SK-MEL-5 (cell line): Measurements from ENCODE around the gene FTO. TPM values are rescaled to one million over a fixed set of nuclear protein-coding genes. Genes with fewer than 3 reads are reported as not detected.

Source experiments
- DNase-seq: peaks from one replicate; pipeline ENCODE4 v3.0.0-alpha.2; 2016; ENCODE audit warnings: low read depth, low spot score
- in situ Hi-C: cut with HindIII; loops from 2 replicates; pipeline ENCODE4 v1.10.0; 2016; ENCODE audit warnings: low sequenced_read_pairs, high pct_unique_total_duplicates, low pct_unique_long_range_greater_than_20kb
- total RNA-seq: library from RNA; depleted of rRNA; stranded (reverse); fragments of >200 nt; shearing (Covaris generic); gene quantifications from 2 replicates; pipeline ENCODE4 v1.2.3, GENCODE V29; 2014

FTO gene
- total RNA-seq, 1 experiment from 2014 or later = 58.2 TPM

DNA sequence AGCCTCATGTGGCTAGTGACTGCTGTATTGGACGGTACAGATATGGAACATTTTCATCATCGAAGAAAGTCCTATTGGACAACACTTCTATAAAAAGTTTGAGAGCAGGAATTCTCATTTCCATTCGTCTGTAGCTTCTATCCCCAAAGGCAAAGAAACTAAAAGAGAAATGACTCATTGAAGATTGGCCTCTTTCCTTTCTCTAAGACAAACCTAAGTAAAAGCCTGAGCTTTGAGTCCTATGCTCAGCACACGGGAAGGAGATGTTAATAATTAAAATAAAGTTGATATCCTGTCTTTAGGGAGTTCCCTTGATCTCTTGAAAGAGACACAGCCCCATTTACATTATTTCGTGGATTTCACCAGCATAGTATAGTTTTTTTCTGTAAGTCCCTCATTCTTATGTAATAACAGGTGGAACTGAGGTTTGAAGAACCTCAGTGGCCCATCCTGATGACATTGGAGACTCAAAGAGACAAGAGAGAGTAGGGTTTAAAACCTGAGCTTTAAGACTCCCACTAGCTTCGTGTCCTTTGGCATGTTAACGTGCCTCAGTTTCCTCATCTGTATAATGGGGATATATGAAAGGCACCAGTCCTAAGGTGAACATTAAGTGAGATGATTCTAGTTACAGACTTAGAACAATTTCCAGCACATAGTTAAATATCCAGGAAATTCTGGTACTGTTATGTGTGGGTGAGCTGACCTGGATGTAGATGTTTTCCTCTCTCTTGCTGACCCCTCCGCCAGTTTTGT is 408.7 kb downstream of the FTO start:
- in situ Hi-C loops = no loop called here
- DNase-seq = no peak

GRCh38 chr16:54115558-54115957 is 411.6 kb downstream of the FTO start:
- no peak for DNase-seq
- in situ Hi-C loops = no loop called here

- DNase-seq = no peak
- in situ Hi-C loops = no loop called here
Measured at GRCh38 chr16:54116124-54116655, 412.2 kb downstream of the FTO start.

DNA sequence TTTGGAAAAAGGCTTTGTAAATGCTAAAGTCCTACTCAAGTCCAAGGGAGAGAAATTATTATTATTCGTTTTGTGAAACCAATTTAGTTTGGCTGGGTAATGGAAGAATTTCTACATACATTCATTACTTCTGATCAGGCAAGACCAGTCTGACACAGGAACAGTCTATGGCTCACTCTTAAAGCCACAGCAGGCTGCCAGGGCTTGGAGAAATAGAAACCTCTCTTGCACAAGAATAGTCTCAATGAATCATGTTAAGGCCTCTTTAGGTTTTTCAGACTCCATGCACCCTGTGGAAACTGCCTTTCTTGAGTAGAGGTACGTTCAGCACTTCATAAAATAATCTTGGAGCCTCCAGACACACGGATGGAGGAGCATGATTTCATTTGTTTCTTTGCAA is 414.9 kb downstream of the FTO start:
- no peak for DNase-seq
- in situ Hi-C loops = no loop called here

GRCh38 chr16:54120846-54121480 is 417.0 kb downstream of the FTO start:
- no peak for DNase-seq
- in situ Hi-C loops = no loop called here

- in situ Hi-C loops = no loop called here
- DNase-seq = no peak
Measured at GRCh38 chr16:54121539-54122295, 417.8 kb downstream of the FTO start.

DNA sequence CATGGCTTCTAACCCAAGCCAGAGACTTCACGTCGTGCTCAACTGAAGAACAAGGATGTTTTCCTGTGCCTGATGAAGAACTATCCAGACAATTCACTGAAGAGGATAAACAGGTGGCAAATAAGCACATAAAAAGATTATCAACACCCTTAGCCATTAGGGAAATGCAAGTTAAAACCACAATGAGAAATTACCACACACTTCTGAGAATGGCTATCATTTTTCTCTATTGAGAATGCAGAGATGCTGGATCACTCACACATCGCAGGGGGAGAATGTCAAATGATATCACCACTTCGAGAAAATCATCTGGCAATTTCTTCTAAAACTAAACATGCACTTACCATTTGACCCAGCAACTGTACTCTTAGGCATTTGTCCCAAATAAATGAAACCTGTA is 419.8 kb downstream of the FTO start:
- no peak for DNase-seq
- in situ Hi-C loops = no loop called here

DNA sequence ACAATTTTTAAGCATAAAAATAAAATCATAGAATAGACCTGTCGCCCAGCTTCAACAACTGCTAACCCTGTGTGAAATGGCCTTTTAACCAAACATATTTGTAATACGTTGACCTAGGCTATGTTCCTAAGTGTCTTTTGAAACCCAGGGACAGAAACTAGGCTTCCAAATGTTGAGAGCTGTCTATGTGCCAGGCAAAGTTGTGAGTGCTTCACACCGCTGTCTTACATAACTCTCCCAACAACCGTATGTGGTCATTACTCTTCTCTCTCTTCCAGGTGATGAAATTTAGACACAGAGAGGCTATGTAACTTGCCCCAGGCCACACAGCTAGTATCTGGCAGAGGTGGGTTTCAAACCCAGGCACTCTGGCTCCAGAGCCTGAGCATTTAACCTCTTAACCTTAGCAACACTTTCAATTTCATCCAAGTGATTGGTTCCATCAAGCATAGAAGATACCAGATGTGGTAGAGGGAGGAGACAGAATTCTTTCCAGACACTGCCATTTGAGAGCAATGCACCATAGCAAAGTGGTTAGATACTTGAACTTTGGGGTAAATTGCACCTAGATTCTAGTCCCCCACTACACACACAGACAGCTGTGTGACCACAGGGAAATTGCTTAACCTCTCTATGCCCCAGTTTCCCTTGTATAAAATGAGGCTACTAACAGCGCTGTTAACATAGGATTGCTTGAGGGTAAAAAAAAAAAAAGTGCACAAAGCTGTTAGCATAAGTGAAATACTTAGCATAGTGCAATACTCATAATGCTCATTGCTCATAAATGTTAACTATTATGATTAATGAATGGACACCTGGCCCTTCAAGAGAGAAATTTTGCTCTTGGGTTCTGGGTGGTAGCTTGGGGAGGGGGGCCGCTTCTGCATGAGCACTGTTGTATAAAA is 422.0 kb downstream of the FTO start:
- no peak for DNase-seq
- in situ Hi-C loops = no loop called here

DNA sequence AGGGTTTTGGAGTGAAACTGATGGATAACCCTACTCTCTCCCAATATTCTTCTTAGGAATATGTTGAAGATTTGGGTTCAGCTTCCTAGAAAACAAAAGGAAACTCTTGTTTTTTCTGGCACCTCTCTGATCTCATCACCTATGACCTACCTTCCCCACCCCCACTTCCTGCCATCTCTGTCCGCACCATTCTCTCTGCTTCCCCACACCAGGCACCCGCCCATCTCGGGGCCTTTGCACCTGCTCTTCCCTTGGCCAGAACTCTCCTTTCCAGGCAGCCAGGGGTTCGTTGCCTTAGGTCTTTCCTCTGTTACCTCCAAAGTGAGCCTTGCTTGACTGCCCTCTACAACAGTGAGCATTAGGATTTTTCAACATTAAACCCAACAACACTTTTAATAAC is 423.0 kb downstream of the FTO start:
- DNase-seq = no peak
- in situ Hi-C loops = no loop called here

- in situ Hi-C loops = no loop called here
- DNase-seq = no peak
Measured at GRCh38 chr16:54128629-54129234, 424.8 kb downstream of the FTO start.

DNA sequence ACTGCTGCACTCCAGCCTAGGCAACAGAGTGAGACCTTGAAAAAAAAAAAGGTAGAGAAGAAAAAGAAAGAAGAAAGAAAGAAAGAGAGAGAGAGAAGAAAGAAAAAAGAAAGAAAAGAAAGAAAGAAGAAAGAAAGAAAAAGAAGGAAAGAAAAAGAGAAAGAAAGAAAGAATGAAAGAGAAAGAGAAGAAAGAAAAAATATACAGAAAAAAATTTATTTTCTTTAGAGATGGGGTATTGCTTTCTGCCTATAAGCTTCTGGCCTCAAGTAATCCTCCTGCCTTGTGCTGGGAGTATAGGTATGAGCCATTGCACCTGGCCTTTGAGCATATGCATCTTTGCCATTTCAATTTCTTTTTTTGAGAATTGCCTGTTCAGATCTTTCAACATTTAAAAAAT is 425.9 kb downstream of the FTO start:
- no peak for DNase-seq
- in situ Hi-C loops = no loop called here

- DNase-seq = no peak
- in situ Hi-C loops = no loop called here
Measured at GRCh38 chr16:54135361-54136275, 431.7 kb downstream of the FTO start.

GRCh38 chr16:54136276-54136625 is 432.3 kb downstream of the FTO start:
- in situ Hi-C loops = no loop called here
- DNase-seq = no peak

GRCh38 chr16:54140057-54140787 is 436.3 kb downstream of the FTO start:
- in situ Hi-C loops = no loop called here
- DNase-seq = no peak

DNA sequence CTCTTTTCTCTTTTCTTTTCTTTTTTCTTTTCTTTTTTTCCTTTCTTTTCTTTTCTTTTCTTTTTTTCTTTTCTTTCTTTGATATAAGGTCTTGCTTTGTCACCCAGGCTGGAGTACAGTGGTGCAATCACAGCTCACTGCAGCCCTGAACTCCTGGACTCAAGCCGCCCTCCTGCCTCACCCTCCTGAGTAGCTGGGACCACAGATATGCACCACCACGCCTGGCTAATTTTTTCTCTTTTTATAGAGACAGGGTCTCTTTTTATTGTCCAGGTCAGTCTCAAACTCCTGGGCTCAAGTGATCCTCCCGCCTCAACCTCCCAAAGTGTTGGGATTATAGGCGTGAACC is 436.8 kb downstream of the FTO start:
- DNase-seq = no peak
- in situ Hi-C loops = no loop called here

DNA sequence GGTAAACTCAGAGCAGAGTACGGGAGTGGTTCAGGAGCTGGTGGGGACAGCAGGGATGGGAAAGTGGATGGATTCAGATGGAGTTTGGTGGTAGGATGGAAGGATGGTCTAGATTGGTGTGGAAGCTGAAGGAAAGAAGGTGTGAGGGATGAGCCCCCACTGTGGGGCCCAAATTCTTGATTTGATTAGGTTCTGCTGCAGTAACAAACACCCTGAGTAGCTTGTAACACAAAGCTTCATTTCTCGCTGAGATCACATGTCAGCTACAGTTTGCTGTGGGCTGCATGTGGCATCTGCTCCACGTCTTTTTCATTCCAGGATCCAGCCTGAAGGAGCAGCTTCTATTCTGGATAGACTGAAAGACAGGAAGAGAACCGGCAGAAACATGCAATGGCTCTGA is 438.8 kb downstream of the FTO start:
- no peak for DNase-seq
- in situ Hi-C loops = no loop called here
